K562 (cell line): Measurements from ENCODE around the gene CARF. TPM values are rescaled to one million over a fixed set of nuclear protein-coding genes. Genes with fewer than 3 reads are reported as not detected.

Experiments
- CREB1 ChIP-seq, 2 experiments: sonication (generic) in 1 of 2; formaldehyde crosslinking in 1 of 2; IDR thresholded peaks; 2 replicates each; pipeline versions ENCODE4 v1.6.1 to v1.8.0; 2012 to 2022; ENCODE audit warnings: inconsistent platforms in 1 of 2, mild to moderate bottlenecking in 1 of 2, missing genetic modification reagents in 1 of 2, moderate library complexity in 1 of 2
- E2F8 ChIP-seq: fragments of 450-650 bp; IDR thresholded peaks from 2 replicates; pipeline ENCODE4 v1.7.1; 2018; ENCODE audit warnings: mild to moderate bottlenecking, low read depth; ENCODE audit not compliant: partially characterized antibody
- E4F1 ChIP-seq: fragments of 250-450 bp; sonication (Bioruptor Pico); IDR thresholded peaks from 2 replicates; pipeline ENCODE4 v1.5.0; 2021; ENCODE audit warnings: mild to moderate bottlenecking, borderline replicate concordance
- ETV6 ChIP-seq, 3 experiments: fragments of 150-350 bp in 1 of 3; sonication (generic) in 1 of 3; formaldehyde crosslinking in 1 of 3; IDR thresholded peaks; 2 replicates each; pipeline versions ENCODE4 v1.6.1 to v1.8.0; 2014 to 2022; ENCODE audit warnings: borderline replicate concordance in 2 of 3, low read depth in 2 of 3, antibody characterized with exemption in 1 of 3, low read length in 1 of 3, mild to moderate bottlenecking in 1 of 3, missing genetic modification reagents in 1 of 3
- NEUROD1 ChIP-seq: fragments of 150-350 bp; IDR thresholded peaks from 2 replicates; pipeline ENCODE4 v1.6.1; 2014; ENCODE audit warnings: borderline replicate concordance, low read length, low read depth; ENCODE audit not compliant: partially characterized antibody
- NFXL1 ChIP-seq: fragments of 450-650 bp; formaldehyde crosslinking; IDR thresholded peaks from 2 replicates; pipeline ENCODE4 v1.4.0; 2021; ENCODE audit warnings: mild to moderate bottlenecking
- NR4A1 ChIP-seq, 2 experiments: fragments of 250-450 bp in 1 of 2; fragments of 450-650 bp in 1 of 2; sonication (Bioruptor Pico) in 1 of 2; IDR thresholded peaks; 2 replicates each; pipeline versions ENCODE4 v1.4.0 to v1.6.1; 2016 to 2020; ENCODE audit warnings: mild to moderate bottlenecking in 2 of 2, missing compliant biosample characterization in 1 of 2, missing genetic modification characterization in 1 of 2, moderate library complexity in 1 of 2
- PML ChIP-seq: IDR thresholded peaks from 2 replicates; pipeline ENCODE4 v1.6.1; 2012; ENCODE audit warnings: low read length, inconsistent platforms
- RFX5 ChIP-seq: IDR thresholded peaks from 2 replicates; pipeline ENCODE4 v1.6.1; 2011; ENCODE audit warnings: low read depth, mild to moderate bottlenecking, improper control_type of control experiment, low read length
- SMAD4 ChIP-seq: fragments of 250-450 bp; sonication (Bioruptor Pico); conservative IDR thresholded peaks from 2 replicates; pipeline ENCODE4 v1.8.0; 2021; ENCODE audit warnings: inconsistent platforms, mild to moderate bottlenecking, moderate library complexity
- polyA plus RNA-seq, 8 experiments: library from polyadenylated mRNA; depleted of rRNA in 4 of 8; stranded (reverse) in 5 of 8; unstranded in 3 of 8; fragments of >200 nt; fragmentation: Nextera tagmentation in 2 of 8; fragmentation: Illumina TruSeq in 1 of 8; extraction: Ambion mirVana in 2 of 8; extraction: Trizol in 1 of 8; gene quantifications; 2 replicates each; pipeline versions ENCODE4 v1.2.1 to v1.2.3, GENCODE V29; 2011 to 2014; ENCODE audit warnings: inconsistent platforms in 1 of 8, missing spikeins in 1 of 8
- total RNA-seq, 7 experiments: library from RNA; depleted of rRNA in 6 of 7; stranded (reverse); fragments of >200 nt in 6 of 7; fragmentation: Illumina TruSeq in 2 of 7; extraction: Trizol in 2 of 7; gene quantifications; 2 replicates each; pipeline versions ENCODE4 v1.2.1 to v1.2.3, GENCODE V29; 2011 to 2021; ENCODE audit warnings: low replicate concordance in 1 of 7
- TF ChIP-seq, protein P1 (sequence below): fragments of 200-800 bp; sonication (Bioruptor generic); IDR thresholded peaks from 2 replicates; pipeline ENCODE4 v1.6.1; 2017; ENCODE audit warnings: missing genetic modification characterization, missing compliant biosample characterization

CARF gene
- total and polyA plus RNA-seq, 9 of the 15 experiments (the other 6 are each of a cell fraction or from before 2014, with no cell fraction given): 0.31 to 4.2 (median 1.2) TPM

DNA sequence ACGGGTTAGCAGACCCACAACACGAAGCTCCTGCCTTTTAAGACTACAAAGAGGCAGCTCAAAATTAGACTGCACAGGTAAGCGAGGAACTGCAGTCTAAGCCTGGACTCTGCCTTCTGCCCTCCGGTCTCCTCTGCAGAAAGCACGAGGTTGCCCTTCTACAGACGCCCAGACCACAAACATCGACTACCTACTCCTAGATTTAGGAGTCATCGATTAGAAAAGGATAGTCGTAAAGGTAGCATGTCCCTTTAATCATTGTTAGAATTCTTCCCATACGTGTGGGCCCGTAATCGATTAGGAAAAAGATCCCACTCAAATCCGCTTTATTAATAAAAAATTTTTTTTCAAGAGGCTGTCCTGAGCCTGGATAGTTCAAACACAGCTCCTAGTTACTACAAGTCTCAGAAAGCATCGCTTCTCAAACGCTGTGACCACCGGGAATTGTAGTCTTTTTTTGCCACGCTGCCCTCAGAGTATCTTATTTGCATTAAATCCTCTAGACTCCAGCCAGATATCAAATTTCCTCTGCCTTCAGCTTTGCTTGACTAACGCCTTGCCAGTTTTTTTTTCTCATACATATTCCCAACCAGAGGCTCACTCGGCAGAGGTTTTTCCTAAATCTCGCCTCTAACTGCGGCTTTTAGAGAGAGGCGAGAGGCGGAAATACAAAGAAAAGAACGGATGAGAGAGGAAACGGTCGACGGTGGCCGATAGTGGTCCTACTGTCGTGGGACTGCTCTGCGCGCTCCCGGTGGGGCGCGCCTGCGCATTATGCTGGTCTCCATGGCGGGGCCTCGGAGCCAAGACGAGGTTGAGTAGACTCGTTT is at the start of gene CARF, which contains the start of gene WDR12 (continued):
- TF ChIP-seq E2F8 (peak; percentile 30), RFX5 (no peak), CREB1 (IDR thresholded peaks at IDR 0.05) (no peak), CREB1 (CRISPR knock-in tag; IDR thresholded peaks at IDR 0.05) (no peak), NR4A1 (CRISPR knock-in tag; IDR thresholded peaks at IDR 0.05) (no peak), NR4A1 (tag; IDR thresholded peaks at IDR 0.05) (no peak), NFXL1 (CRISPR knock-in tag) (no peak), E4F1 (CRISPR knock-in tag) (peak; percentile 28; the same call in 1 of the 2 replicates), PML (0 out of 2 replicates have a peak, but pooled peaks have one; percentile 18), NEUROD1 (peak; percentile 29), SMAD4 (CRISPR knock-in tag) (0 out of 2 replicates have a peak, but pooled peaks have one; percentile 27), ETV6 (IDR thresholded peaks at IDR 0.05; ENCODE audit: borderline replicate concordance in 1 of 2, low read depth in 2 of 2, low read length in 1 of 2) (no peak), ETV6 (CRISPR knock-in tag; IDR thresholded peaks at IDR 0.05; ENCODE audit: borderline replicate concordance) (no peak)
- TF ChIP-seq, protein P1, sequence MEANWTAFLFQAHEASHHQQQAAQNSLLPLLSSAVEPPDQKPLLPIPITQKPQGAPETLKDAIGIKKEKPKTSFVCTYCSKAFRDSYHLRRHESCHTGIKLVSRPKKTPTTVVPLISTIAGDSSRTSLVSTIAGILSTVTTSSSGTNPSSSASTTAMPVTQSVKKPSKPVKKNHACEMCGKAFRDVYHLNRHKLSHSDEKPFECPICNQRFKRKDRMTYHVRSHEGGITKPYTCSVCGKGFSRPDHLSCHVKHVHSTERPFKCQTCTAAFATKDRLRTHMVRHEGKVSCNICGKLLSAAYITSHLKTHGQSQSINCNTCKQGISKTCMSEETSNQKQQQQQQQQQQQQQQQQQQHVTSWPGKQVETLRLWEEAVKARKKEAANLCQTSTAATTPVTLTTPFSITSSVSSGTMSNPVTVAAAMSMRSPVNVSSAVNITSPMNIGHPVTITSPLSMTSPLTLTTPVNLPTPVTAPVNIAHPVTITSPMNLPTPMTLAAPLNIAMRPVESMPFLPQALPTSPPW (CRISPR knock-in tag): peak; percentile 47
